Measurements from ENCODE around the gene CDKN2B-AS1.

DNA sequence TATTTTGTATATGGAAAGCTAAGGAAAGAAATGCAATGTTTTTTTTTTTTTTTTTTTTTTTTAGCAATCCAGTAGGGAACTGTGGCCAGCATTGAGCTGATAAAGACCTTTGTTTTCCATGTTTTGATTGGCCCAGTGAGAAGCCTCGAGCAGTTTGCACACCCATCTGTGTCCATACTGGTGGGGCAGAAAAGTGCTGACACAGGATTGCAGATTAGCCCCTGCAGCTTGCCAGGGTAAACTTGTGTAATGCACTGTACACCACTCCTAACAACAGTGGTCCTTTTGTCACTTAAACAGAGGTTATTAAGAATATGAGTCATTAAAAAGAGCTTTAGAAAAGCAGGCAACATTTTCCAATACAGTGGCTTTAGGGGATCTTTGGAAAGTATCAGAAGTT is 147.3 kb downstream of the CDKN2B-AS1 start:
- TF ChIP-seq, protein P1, sequence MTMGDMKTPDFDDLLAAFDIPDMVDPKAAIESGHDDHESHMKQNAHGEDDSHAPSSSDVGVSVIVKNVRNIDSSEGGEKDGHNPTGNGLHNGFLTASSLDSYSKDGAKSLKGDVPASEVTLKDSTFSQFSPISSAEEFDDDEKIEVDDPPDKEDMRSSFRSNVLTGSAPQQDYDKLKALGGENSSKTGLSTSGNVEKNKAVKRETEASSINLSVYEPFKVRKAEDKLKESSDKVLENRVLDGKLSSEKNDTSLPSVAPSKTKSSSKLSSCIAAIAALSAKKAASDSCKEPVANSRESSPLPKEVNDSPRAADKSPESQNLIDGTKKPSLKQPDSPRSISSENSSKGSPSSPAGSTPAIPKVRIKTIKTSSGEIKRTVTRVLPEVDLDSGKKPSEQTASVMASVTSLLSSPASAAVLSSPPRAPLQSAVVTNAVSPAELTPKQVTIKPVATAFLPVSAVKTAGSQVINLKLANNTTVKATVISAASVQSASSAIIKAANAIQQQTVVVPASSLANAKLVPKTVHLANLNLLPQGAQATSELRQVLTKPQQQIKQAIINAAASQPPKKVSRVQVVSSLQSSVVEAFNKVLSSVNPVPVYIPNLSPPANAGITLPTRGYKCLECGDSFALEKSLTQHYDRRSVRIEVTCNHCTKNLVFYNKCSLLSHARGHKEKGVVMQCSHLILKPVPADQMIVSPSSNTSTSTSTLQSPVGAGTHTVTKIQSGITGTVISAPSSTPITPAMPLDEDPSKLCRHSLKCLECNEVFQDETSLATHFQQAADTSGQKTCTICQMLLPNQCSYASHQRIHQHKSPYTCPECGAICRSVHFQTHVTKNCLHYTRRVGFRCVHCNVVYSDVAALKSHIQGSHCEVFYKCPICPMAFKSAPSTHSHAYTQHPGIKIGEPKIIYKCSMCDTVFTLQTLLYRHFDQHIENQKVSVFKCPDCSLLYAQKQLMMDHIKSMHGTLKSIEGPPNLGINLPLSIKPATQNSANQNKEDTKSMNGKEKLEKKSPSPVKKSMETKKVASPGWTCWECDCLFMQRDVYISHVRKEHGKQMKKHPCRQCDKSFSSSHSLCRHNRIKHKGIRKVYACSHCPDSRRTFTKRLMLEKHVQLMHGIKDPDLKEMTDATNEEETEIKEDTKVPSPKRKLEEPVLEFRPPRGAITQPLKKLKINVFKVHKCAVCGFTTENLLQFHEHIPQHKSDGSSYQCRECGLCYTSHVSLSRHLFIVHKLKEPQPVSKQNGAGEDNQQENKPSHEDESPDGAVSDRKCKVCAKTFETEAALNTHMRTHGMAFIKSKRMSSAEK (CRISPR knock-in tag; IDR thresholded peaks at IDR 0.05; ENCODE audit: borderline replicate concordance), result no peak
- TF ChIP-seq, protein P2, sequence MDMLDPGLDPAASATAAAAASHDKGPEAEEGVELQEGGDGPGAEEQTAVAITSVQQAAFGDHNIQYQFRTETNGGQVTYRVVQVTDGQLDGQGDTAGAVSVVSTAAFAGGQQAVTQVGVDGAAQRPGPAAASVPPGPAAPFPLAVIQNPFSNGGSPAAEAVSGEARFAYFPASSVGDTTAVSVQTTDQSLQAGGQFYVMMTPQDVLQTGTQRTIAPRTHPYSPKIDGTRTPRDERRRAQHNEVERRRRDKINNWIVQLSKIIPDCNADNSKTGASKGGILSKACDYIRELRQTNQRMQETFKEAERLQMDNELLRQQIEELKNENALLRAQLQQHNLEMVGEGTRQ (CRISPR knock-in tag; IDR thresholded peaks at IDR 0.05), result no peak
- TF ChIP-seq, protein P3, sequence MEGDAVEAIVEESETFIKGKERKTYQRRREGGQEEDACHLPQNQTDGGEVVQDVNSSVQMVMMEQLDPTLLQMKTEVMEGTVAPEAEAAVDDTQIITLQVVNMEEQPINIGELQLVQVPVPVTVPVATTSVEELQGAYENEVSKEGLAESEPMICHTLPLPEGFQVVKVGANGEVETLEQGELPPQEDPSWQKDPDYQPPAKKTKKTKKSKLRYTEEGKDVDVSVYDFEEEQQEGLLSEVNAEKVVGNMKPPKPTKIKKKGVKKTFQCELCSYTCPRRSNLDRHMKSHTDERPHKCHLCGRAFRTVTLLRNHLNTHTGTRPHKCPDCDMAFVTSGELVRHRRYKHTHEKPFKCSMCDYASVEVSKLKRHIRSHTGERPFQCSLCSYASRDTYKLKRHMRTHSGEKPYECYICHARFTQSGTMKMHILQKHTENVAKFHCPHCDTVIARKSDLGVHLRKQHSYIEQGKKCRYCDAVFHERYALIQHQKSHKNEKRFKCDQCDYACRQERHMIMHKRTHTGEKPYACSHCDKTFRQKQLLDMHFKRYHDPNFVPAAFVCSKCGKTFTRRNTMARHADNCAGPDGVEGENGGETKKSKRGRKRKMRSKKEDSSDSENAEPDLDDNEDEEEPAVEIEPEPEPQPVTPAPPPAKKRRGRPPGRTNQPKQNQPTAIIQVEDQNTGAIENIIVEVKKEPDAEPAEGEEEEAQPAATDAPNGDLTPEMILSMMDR (IDR thresholded peaks at IDR 0.05), result no peak
- no peak for TF ChIP-seq SP1 (CRISPR knock-in tag; conservative IDR thresholded peaks at IDR 0.05)
- TF ChIP-seq, protein P4, sequence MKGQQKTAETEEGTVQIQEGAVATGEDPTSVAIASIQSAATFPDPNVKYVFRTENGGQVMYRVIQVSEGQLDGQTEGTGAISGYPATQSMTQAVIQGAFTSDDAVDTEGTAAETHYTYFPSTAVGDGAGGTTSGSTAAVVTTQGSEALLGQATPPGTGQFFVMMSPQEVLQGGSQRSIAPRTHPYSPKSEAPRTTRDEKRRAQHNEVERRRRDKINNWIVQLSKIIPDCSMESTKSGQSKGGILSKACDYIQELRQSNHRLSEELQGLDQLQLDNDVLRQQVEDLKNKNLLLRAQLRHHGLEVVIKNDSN (CRISPR knock-in tag; IDR thresholded peaks at IDR 0.05), result no peak
- TF ChIP-seq, protein P5, sequence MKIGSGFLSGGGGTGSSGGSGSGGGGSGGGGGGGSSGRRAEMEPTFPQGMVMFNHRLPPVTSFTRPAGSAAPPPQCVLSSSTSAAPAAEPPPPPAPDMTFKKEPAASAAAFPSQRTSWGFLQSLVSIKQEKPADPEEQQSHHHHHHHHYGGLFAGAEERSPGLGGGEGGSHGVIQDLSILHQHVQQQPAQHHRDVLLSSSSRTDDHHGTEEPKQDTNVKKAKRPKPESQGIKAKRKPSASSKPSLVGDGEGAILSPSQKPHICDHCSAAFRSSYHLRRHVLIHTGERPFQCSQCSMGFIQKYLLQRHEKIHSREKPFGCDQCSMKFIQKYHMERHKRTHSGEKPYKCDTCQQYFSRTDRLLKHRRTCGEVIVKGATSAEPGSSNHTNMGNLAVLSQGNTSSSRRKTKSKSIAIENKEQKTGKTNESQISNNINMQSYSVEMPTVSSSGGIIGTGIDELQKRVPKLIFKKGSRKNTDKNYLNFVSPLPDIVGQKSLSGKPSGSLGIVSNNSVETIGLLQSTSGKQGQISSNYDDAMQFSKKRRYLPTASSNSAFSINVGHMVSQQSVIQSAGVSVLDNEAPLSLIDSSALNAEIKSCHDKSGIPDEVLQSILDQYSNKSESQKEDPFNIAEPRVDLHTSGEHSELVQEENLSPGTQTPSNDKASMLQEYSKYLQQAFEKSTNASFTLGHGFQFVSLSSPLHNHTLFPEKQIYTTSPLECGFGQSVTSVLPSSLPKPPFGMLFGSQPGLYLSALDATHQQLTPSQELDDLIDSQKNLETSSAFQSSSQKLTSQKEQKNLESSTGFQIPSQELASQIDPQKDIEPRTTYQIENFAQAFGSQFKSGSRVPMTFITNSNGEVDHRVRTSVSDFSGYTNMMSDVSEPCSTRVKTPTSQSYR (CRISPR knock-in tag; IDR thresholded peaks at IDR 0.05), result no peak
- TF ChIP-seq, protein P6, sequence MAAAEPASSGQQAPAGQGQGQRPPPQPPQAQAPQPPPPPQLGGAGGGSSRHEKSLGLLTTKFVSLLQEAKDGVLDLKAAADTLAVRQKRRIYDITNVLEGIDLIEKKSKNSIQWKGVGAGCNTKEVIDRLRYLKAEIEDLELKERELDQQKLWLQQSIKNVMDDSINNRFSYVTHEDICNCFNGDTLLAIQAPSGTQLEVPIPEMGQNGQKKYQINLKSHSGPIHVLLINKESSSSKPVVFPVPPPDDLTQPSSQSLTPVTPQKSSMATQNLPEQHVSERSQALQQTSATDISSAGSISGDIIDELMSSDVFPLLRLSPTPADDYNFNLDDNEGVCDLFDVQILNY (CRISPR knock-in tag; IDR thresholded peaks at IDR 0.05), result no peak
- no peak for TF ChIP-seq NR2C2 (CRISPR knock-in tag; IDR thresholded peaks at IDR 0.05)
- TF ChIP-seq, protein P7, sequence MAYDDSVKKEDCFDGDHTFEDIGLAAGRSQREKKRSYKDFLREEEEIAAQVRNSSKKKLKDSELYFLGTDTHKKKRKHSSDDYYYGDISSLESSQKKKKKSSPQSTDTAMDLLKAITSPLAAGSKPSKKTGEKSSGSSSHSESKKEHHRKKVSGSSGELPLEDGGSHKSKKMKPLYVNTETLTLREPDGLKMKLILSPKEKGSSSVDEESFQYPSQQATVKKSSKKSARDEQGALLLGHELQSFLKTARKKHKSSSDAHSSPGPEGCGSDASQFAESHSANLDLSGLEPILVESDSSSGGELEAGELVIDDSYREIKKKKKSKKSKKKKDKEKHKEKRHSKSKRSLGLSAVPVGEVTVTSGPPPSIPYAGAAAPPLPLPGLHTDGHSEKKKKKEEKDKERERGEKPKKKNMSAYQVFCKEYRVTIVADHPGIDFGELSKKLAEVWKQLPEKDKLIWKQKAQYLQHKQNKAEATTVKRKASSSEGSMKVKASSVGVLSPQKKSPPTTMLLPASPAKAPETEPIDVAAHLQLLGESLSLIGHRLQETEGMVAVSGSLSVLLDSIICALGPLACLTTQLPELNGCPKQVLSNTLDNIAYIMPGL (CRISPR knock-in tag; IDR thresholded peaks at IDR 0.05), result no peak
- TF ChIP-seq ZNF396 (CRISPR knock-in tag; IDR thresholded peaks at IDR 0.05; ENCODE audit: borderline replicate concordance), result no peak
